Measurements from ENCODE around the gene RPGRIP1L. TPM values are rescaled to one million over a fixed set of nuclear protein-coding genes. Genes with fewer than 3 reads are reported as not detected.
A peak's percentile ranks its signal among the peaks of the same experiment; 100 is the strongest.

The RPGRIP1L gene
- total RNA-seq, 4 donors from 2014 or later, result 4.4 to 7.1 (median 6.6) TPM

DNA sequence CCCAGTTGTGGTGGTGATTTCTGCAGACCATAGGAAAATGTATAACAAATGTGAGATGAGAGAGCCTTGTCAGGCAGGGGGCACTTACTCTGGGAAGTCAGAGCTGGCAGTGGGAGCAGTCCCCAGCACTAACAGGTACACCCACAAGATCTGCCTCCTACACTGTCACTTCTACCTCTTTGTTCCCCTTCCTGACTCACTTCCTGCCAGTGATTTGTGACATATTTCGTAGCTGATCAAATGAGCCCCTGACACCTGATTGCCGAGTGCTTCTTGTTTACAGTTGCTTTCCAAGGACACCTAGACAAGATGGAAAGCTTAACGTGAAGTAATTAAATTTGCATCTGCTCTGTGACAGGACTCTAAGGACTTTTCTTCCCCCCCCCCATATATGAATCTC, 40.8 kb upstream of the RPGRIP1L start:
- Histone ChIP-seq H3K4me3 (no peak overlapping the region), H3K9me3 (peaks cover 0 to 7% (median 3%) of the 10 kb centered on the region in 4 donors), H3K4me1 (peaks cover 0 to 24% (median 0%) of the 10 kb centered on the region in 4 donors), H3K27ac (no peak overlapping the region), H3K36me3 (no peaks in the 10 kb centered on the region), H3K27me3 (no peaks in the 10 kb centered on the region)
- WGBS, 2 donors, result 74 to 77% methylated on average over 3 of the region's 3 CpGs
- TF ChIP-seq, protein P1, sequence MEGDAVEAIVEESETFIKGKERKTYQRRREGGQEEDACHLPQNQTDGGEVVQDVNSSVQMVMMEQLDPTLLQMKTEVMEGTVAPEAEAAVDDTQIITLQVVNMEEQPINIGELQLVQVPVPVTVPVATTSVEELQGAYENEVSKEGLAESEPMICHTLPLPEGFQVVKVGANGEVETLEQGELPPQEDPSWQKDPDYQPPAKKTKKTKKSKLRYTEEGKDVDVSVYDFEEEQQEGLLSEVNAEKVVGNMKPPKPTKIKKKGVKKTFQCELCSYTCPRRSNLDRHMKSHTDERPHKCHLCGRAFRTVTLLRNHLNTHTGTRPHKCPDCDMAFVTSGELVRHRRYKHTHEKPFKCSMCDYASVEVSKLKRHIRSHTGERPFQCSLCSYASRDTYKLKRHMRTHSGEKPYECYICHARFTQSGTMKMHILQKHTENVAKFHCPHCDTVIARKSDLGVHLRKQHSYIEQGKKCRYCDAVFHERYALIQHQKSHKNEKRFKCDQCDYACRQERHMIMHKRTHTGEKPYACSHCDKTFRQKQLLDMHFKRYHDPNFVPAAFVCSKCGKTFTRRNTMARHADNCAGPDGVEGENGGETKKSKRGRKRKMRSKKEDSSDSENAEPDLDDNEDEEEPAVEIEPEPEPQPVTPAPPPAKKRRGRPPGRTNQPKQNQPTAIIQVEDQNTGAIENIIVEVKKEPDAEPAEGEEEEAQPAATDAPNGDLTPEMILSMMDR (IDR thresholded peaks at IDR 0.05), result no peak
- TF ChIP-seq POLR2A (IDR thresholded peaks at IDR 0.05) (no peak), EP300 (IDR thresholded peaks at IDR 0.05) (no peak)
- no peak for DNase-seq (ENCODE audit: low spot score in 2 of 2)

DNA sequence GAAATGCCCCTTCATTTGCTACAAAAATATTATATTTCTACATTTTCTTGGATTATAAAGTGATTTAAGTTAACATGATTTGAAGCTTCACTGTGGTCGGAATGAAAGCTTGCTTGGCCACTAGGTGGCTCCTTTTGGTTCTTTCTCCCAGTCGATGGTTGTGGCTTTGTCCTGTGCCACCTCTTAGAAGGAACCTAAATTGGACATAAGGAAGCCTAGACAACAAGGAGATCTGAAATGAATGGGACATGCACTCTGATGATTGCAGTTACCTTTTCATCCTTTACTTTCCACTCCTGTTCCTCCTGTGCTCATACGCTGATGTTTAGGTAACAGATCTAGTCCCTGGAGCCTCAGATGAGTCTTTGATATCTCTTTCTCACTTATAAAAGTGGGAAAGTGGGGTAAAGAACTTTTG, 39.5 kb upstream of the RPGRIP1L start:
- no peaks in the 10 kb centered on the region for H3K27me3 ChIP-seq
- H3K27ac ChIP-seq, result no peak overlapping the region
- H3K9me3 ChIP-seq, result peaks cover 0 to 6% (median 3%) of the 10 kb centered on the region in 4 donors
- no peak overlapping the region for H3K4me3 ChIP-seq
- 71 to 75% methylated on average over 3 of the region's 3 CpGs for WGBS, 2 donors
- no peak for DNase-seq (ENCODE audit: low spot score in 2 of 2)
- H3K4me1 ChIP-seq, result peaks cover 0 to 24% (median 0%) of the 10 kb centered on the region in 4 donors
- no peaks in the 10 kb centered on the region for H3K36me3 ChIP-seq
- TF ChIP-seq, protein P1 (IDR thresholded peaks at IDR 0.05), result peak in 3 of 5 experiments; percentile 15 to 44 (median 31)
- no peak for TF ChIP-seq POLR2A (IDR thresholded peaks at IDR 0.05)

DNA sequence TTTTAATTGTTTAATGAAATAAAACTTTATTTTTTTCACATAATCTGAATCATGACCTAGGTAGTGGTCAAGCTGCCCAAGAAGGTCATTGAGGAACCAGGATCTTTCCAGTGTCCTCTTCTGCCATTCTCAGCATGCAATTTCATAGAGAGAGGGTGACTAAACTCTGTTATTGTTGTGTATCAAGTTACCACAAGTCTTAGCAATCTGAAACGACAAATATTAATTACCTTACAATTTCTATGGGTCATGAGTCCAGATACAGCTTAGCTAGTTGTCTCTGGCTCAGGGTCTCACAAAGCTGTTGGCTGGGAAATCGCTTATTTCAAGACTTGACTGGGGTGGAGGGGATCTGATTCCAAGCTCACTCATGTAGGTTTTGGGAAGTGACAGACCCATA, 37.9 kb upstream of the RPGRIP1L start:
- no peaks in the 10 kb centered on the region for H3K9me3 ChIP-seq
- no peaks in the 10 kb centered on the region for H3K27me3 ChIP-seq
- DNase-seq (ENCODE audit: low spot score in 2 of 2), result no peak
- TF ChIP-seq, protein P1 (IDR thresholded peaks at IDR 0.05), result no peak
- TF ChIP-seq POLR2A (IDR thresholded peaks at IDR 0.05) (no peak), EP300 (IDR thresholded peaks at IDR 0.05) (no peak)
- H3K27ac ChIP-seq, result no peak overlapping the region
- no peaks in the 10 kb centered on the region for H3K36me3 ChIP-seq
- peaks cover 0 to 24% (median 0%) of the 10 kb centered on the region in 4 donors for H3K4me1 ChIP-seq
- 88 to 96% methylated on average over 2 of the region's 2 CpGs for WGBS, 2 donors
- no peak overlapping the region for H3K4me3 ChIP-seq

DNA sequence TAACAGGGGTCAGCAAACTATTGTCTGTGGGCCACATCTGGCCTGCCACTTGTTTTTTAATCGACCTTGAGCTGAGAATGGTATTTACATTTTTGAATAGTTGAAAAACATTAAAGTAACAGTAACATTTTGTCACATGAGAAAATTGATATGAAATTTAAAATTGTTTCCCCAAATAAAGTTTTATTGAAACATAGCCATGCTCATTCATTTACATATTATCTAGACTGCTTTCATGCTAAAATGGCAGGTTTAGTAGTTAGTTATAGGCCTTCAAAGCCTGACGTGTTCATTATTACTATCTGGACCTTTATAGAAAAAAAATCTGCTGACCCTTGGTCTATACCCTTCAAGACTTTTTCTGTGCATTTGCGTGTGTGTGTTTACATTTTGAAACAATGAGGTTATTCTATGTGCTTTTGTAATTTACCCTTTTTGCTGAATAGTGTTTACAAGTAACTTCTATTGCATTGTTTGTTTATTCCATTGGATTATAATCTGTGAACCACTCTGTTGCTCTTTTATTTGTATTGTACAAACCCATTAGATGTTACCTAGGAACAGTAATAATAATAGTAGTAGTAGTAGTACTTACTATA, 37.4 kb upstream of the RPGRIP1L start:
- no peaks in the 10 kb centered on the region for H3K9me3 ChIP-seq
- H3K36me3 ChIP-seq, result no peaks in the 10 kb centered on the region
- DNase-seq (ENCODE audit: low spot score in 2 of 2), result no peak
- no peak overlapping the region for H3K4me3 ChIP-seq
- peaks cover 0 to 21% (median 0%) of the 10 kb centered on the region in 4 donors for H3K4me1 ChIP-seq
- H3K27me3 ChIP-seq, result no peaks in the 10 kb centered on the region
- 59 to 63% methylated on average over 3 of the region's 3 CpGs for WGBS, 2 donors
- TF ChIP-seq POLR2A (IDR thresholded peaks at IDR 0.05) (no peak), EP300 (IDR thresholded peaks at IDR 0.05) (no peak)
- TF ChIP-seq, protein P1 (IDR thresholded peaks at IDR 0.05), result no peak
- H3K27ac ChIP-seq, result no peak overlapping the region

DNA sequence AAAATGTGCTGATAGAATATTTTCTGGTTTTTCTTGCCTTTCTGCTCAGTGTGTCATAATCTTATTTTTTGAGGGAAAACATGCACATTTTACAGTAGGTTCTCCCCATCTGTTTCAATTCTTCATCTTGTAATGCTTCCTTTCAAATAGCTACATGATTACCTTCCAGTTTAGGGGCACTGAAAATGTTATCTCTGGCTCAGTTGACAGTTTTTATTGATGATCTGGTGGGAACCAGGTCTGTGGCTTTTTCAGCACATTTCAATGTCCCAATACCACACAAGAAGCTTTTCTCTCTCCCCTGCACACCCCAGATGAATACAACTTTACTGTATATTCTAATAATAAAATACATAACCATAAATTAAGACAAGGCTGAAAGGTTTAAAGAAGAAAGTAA, 36.8 kb upstream of the RPGRIP1L start:
- Histone ChIP-seq H3K27me3 (no peaks in the 10 kb centered on the region), H3K4me1 (peaks cover 0 to 16% (median 0%) of the 10 kb centered on the region in 4 donors), H3K27ac (no peak overlapping the region), H3K36me3 (no peaks in the 10 kb centered on the region), H3K4me3 (no peak overlapping the region), H3K9me3 (no peaks in the 10 kb centered on the region)
- no peak for DNase-seq (ENCODE audit: low spot score in 2 of 2)
- TF ChIP-seq, protein P1 (IDR thresholded peaks at IDR 0.05), result no peak
- TF ChIP-seq POLR2A (IDR thresholded peaks at IDR 0.05) (no peak), EP300 (IDR thresholded peaks at IDR 0.05) (no peak)

Data from tibial nerve (tissue), 4 donors.